HG03469 (cell line): ENCODE results near the gene OGA.
"Not testable (repeated sequence)": the region's sequence is repeated elsewhere in the genome, so short reads cannot be mapped to it uniquely, and the experiment has no call there.

Source experiments
- ATAC-seq: cut with Tn5 transposase; IDR thresholded peaks from one replicate; pipeline ENCODE4 v1.9.1; 2021; ENCODE audit warnings: mild to moderate bottlenecking, moderate library complexity, moderate number of reproducible peaks; ENCODE audit not compliant: unreplicated experiment

The OGA gene

DNA sequence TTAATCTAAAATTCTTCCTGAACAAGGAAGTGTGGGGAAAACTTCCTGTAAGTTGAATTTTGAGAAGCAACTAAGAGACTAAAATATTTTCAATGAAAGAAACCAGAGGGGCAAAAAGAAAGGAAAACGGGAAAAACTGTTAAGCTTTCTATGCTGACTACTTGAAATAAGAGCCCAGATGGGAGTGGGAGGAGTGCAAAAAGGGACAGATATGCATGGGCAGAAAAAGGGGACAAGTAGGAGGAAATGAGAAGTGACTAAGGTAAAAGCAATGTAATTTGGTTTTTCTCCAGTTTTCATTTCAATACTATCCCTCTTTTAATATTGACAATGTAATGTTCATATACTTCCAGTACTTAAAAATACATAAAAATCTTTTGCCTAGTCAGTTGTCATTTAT, 11.1 kb downstream of the OGA start:
- no peak for ATAC-seq

DNA sequence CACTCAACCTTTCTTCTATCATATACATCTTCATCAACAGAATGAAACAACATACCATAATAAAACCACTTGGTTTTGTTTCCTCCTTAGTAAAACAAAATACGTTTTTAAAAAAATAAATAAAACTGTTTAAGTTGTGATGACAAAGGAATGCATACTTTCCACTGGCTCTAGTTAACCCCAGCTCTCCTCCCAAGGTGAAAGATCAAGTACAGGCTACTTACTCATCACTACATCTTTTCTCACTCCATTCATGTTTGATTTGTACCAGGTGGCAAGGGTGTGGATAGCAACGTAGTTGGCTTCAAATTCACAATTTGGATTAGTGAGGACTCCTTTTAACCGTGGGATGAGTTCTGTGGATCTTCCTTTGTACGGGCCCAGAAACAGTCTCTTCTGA, 14.7 kb downstream of the OGA start:
- ATAC-seq = no peak

DNA sequence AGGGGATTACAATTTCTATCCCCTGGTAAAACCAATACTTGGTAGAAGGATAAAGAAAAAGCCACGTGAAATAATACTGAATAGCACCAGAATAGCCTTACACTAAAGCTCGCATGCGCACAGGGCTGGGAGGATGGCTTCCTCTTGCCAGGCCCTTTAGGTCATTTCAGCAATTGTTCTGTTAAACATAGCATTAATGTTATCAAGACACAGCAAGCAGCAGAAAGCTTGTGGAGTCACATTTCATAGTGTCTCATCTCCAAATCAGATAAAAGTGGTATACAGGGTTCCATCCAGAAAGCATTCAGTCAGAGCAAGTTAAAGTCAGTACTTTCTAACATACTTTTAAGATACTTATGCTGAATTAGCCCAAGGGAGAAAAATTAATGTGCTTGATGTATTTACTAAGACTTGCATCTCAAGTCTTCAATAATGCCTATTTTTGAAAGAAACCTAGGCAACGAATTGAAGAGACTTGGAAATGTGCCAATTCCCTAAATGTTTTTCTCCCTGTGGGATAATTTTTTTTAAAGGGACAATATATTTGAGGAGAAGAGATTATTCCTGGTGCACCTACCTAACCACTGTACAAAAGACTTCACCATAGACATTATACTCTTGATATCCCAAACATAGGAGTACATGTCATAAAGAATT, 20.7 kb downstream of the OGA start:
- no peak for ATAC-seq

DNA sequence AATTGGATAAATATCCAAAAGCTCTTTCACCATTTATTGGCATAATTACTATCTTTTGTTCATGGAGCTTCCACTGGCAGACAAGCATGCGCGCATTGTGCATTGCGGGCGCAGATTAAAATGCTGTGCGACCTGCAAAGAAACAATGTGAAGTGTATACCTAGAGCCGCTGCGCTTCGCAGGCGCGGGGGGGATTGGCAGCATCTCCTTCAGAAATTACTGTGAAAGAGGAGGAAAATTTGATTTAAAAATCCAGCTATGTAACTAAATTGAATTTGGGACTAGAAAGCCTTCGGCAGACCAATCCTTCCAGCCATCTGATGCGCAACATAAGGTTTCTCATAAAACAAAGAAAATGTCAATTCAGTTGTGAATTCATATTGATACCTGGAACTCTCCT, 24.7 kb downstream of the OGA start:
- ATAC-seq = no peak

DNA sequence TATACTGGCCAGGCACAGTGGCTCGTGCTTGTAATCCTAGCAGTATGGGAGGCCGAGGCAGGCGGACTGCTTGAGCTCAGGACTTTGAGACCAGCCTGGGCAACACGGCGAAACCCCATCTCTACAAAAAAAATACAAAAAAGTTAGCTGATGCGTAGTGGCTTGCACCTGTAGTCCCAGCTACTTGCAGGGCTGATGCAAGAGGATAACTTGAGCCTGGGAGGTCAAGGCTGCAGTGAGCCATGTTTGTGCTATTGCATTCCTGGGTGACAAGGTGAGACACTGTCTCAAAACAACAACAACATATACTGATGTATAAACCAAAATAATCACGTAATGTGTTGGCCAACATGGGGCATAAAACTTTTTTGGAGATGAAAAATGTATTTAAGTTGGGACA, 28.6 kb downstream of the OGA start:
- no peak for ATAC-seq

DNA sequence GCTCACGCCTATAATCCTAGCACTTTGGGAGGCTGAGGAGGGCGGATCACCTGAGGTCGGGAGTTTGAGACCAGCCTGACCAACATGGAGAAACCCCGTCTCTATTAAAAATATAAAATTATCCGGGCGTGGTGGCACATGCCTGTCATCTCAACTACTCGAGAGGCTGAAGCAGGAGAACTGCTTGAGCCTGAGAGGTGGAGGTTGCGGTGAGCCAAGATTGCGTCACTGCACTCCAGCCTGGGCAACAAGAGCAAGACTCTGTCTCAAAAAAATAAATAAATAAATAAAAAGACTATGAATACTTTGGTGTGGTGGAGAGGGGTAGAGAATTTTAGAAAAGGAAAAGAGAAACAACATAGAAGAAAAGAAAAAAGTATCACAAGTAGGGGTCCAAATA, 29.0 kb downstream of the OGA start:
- ATAC-seq = not testable (repeated sequence)

DNA sequence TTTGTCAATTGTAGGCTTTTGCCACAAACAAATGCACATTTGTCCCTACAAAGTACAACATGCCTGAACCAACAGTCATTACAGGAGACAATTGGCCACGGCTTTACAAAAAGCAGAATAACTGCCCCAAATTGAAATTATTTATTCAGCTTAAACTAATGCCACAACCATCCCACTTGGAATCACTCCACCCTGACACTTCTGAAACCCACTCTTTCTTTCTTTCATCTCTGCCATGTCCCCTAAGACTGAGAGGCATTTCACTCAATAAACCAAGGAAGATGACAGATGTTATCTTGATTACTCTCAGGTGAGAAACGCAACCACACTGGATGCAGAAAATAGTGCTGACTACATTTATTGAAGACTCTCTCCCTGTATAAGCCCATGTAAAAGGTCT, 32.4 kb downstream of the OGA start:
- no peak for ATAC-seq

DNA sequence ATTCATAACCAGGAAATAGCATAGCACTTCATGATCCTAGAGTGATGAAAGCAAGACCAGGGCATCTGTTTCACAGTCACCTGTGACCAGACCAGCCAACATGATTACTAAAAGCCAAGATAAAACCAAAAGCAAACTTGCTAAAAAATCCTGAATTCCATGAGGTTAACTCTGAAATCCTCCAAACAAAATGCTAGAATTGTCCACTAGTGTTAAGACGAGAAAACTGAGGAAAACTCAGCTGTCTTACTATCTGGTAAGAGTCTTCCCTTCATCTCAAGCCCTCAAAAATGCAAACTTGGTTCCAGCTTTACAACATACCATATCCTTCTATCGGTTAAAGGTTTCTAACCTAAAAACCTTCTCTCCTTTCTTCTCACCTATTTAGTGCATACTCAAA, 33.7 kb downstream of the OGA start:
- no peak for ATAC-seq

DNA sequence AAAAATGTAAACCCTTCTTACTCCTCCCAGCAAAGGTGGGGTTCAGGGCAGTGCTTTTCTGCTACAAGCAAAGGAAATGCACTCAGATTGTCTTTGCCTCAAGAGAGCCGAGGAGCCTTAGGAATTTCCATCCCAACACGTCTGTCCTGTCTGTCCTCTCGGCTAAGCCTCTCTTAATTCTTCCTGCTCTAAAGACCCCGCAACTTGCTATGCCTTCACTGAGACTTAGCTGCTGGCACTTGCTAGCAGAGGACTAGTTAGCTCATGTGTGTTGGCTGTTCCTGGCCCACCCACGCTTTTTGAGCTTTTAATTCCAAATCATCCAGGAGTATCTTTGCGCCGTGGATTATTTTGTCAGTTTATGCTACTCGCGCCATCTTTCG, 34.5 kb downstream of the OGA start:
- no peak for ATAC-seq

DNA sequence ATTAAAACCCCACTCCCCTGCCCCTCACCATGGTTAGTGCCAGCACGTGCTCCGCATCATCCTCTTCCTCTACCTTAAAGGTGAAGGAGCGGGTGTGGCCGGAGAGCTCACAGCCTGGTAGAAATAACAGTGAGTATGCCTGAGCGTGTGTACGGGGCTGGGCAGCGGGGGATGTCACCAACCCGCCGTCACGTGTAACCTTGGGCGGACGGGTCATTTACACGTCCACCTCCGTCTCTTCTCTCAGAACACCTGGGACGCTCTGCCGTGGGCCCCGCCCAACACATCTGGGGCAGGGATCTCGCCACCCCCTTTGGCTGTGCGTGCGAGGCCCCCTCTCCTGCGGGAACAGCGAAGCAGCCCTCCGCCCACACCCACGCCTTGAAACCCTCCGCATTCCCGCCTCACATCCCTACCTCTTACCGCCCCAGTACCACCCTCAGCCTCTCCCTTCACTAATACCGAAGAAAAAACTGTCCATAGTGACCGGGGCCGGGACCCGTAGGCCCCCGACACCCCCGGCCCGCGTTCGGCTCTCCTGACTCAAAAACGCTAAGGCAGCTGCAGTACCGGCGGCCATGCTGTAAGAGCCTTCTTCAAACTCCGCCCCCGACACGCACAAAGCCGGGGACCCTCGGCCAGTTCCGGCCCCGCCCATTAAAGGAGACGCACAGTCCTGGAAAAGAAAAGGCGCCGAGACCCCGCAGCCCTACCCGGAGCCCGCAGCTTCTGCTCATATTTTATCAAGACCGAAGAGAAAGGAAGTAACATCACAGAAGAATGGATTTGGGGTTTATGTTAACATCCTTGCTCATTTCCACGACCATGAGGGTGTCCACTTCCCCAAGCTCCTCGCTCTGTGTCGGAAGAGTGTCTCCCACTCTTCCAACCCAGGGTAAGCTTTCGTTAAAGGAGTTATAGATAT, 35.2 kb downstream of the OGA start, which contains the start of gene NPM3:
Gene NPM3, minus strand, starts transcription at position 636 of the 925 bp plus-strand sequence. Its CDS starts 56 bp downstream, at position 580.
- ATAC-seq = no peak

DNA sequence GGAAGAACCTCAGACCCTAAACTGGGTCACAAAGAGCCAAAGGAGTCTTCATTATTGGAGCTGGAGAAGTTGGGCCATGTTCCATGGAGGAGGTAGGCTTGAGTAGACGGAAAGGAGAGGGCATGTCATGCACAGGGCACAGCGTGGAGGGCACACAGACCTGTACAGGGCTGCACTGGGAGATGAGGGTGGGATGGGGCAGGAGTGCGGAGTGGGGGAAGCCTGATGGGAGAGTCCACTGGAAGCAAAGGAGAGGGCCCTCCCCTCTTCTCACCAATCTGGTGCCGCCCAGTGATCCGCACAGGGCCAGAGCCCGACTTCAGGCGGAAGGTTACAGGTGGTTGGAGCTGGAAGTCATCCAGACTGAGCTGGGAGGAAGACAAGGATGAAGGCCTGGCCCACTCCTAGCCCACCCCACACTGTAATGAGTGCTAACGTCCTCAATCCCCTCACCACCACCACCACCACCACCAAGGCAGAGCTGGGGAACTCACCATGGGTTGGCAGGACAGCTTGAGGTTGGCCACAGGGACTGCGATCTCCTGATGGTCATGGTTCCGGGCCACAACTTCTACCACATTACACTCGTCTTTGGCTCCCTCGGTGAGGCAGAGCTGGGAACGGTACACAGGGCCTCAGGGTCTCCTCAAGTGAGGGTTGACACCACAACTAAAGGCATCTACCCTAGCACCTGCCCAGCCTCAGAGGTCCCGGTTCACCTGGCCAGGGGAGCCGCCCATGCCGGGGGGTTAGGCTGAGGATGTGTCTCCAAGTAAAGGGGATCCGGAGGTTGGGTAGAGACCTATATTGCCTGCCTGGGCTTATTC, 36.0 kb downstream of the OGA start:
- no peak for ATAC-seq

DNA sequence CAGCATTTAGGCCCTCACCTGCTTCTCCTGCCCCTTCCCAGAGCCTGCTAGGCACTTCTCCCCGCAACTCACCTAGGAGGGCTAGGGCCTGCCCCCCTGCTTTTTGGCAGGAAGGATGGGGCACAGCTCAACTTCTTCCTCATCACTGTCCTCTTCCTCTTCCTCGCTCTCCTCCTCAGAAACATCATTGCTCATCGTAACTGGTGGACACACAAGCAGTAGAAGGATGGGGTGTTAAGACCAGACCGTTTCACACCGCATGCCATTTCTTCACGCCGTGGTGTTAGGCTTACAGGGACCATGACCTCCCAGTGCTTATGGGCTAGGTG, 36.6 kb downstream of the OGA start:
- no peak for ATAC-seq

DNA sequence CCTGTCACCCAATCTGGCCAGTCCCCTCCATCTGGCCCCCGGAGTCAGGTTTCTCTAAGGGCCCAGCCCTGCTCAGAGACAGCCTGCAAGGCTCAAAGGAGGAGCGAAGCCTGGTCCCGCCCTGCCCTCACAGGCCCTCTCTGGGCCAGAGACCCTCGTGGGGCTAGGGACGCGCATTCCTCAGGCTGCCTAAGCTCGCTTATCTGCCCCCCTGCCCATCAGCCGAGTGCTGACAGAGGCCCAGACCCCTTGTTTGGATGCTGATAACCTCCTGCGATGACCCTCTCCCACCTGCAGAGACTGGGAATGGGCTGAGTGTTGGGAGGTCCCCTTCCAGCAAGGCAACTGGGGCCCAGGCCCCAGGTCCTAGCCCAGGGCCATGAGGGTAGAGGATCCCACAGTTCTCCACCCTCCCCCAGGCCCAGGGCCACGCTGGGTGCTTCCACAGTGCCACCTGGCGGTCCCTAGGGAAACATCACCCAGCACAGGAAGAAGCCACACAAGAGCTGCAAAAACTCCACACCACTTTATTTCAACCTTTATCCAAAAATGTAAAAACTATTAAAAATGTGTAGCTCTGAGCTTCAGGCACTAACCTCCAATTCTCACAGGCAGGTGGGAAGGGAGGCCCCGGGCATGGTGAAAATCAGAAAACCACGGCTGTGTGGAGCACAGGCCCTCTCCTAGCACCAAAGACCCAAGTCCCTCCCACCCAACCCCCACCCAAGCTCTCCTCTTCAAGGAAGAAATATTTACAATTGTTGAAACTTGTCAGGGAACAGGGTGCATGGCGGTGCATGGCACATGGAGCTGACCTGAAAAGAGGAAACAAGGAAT, 37.2 kb downstream of the OGA start:
- ATAC-seq = no peak

DNA sequence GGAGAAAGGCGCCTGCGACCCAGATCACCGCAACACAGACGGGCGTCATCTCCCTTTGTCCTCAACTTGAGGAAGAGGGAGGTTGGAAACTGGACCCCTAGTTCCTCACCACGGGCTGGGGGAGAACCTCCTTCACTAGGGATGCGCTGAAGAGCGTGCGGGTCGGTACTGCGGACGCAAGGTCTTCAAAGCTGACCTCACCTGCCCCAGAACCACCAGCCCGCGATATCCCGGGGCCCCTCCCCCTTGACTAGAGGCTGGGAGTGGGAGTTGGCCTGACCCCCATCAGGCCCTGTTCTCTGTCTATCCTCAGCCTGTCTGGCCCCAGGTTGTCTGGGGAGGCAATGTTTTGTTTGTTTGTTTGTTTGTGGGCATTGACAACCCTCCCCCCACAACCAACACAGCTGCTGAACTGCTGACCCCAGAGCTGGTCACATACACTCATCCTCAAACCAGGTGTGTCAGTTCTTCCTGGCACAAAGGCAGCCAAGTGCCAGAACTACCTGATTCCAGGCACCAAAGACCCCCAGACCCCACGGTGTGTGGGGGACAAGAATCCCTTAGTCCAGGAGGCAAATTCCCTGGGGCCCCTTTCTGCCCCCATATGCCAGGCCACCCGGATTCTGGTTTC, 37.9 kb downstream of the OGA start:
- ATAC-seq = no peak

DNA sequence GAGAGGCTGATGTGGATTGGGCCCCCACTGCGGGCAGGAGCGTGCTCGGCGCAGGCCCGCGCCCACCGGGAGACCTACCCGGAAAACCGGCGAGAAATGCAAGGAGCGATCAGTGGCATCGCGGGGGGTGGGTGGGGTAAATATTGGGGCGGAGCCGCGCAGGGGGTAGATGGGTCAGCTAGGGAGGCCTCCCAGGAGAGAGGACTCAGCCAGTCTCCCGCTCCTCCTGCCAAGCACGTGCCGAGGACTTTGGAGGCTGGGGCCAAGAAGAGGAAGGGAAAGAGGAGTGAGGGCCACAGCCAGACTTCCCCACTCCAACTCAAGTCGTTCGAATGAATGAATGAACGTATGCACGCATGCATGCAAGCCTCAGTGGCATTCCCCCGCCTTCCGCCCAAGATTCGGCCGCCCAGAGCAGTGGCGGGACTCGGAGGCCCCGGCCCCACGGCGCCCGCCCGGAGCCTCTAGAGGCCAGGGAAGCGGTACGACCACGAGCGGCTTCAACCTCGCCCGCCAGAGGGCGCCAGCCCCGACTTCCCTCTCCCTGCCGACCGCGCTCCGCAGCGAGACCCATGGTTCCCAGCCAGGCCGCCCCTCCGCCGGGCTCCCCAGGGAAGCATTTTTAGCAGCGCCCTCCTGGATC, 38.6 kb downstream of the OGA start:
- ATAC-seq = peak; percentile 39

DNA sequence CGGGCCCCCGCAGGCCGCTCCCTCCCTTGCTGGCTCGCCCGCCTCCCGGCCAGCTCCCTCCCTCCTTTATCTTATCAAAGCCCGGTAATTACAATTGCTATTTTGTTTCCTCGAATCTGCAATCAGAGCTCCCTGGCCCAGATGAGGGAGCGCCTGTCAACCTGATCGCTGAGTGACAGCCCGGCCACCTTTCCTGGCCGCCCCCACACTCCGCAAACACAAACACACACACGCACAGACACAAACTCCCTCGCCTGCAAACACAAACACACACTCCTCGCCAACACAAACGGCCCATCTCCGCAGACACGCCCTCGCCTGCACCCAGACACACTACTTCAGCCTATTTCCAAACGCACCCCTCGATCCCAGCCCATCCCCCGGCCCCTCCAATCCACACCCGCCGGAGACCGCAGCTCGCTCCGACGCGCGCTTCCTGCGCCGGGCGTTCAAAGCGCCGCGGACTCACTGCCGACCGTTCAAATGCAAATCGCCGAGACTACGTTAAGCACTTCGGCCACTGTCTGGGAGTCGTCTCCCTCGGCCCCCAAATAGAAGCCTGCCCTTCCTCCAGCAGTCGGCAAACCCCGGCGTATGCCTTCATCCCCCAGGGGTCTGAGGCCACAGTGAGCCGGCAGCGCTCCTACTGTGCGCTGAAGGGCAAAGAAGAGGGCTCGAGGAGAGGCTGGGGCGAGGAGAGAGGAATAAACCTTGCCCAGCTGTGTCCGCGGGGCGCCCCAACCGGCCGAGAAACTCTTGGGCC, 39.3 kb downstream of the OGA start:
- ATAC-seq = no peak

DNA sequence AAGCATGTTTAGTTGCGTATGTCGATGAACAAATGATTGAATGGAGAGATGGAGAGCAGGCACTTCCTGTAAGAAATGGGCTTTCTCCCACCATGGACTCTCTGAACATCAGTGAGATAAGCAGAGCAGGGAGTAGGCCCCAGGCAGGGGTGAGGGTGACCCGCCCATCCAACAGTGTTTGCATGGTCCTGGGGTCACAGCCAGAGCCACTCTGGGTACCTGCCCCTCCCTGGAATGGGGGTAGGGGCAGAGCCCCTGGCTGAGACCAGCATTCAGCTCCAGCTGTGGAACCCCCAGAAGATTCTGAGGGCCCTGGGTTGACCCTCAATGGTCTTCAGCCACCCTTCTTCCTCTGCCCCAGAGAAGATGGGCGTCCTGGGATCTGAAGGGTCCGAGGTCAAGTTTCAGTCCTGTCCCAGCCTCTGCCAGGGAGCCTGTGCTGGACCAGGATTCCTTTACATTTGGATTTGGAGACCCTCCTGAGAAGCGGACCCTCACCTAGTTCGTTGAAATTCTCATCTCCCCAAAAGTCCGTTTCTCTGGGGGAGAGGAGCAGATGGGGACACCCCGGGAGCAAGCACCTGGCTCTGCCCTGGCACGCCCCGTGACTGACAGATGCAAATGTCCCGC, 40.0 kb downstream of the OGA start:
- no peak for ATAC-seq

DNA sequence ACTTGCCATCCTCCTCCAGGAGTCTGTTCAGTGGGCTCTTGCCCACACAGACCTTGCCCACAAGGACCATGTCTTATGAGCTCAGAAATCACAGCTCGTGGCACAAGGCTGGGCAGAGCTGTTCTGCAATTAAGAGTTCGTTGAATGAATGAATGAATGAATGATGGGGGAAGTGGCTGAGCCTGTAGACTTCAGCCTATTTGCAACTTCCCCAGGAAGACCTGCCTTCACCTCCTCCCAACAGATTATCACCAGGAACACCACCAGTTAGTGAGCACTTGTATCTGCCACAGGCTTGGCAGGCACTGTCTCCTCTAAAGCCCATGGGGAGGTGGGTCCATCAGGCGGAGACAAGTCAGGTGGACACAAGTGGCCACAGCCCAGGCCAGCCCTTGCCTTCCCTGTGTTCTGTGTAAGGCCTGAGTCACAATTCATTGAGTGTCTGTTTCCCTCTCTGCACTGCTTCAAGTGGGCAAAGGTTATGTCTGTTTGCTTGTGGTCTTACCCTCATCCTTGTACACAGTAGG, 40.6 kb downstream of the OGA start:
- no peak for ATAC-seq
